GM10248 (cell line): ENCODE results near the gene AMFR.

Source experiments
- CTCF ChIA-PET: fragments of 300-600 bp; sonication (Branson Sonifier 250); formaldehyde crosslinking; extraction: SDS; loops from one replicate; lab custom pipeline; 2021; ENCODE audit warnings: antibody characterized with exemption; lab: Yijun Ruan, JAX
- POLR2A ChIA-PET: fragments of 350-650 bp; sonication (Branson Sonifier 250); formaldehyde crosslinking; extraction: SDS; loops from one replicate; lab custom pipeline; 2020; ENCODE audit warnings: antibody characterized with exemption; lab: Yijun Ruan, JAX
- DNase-seq: peaks from one replicate; pipeline ENCODE4 v3.0.0; 2012; ENCODE audit errors: extremely low spot score
- TF ChIP-seq, protein P1 (sequence below): IDR thresholded peaks from 2 replicates; pipeline ENCODE4 v1.5.1; 2012; ENCODE audit warnings: mild to moderate bottlenecking, low read depth; ENCODE audit errors: extremely low read depth, missing control alignments, control extremely low read depth

Gene AMFR

DNA sequence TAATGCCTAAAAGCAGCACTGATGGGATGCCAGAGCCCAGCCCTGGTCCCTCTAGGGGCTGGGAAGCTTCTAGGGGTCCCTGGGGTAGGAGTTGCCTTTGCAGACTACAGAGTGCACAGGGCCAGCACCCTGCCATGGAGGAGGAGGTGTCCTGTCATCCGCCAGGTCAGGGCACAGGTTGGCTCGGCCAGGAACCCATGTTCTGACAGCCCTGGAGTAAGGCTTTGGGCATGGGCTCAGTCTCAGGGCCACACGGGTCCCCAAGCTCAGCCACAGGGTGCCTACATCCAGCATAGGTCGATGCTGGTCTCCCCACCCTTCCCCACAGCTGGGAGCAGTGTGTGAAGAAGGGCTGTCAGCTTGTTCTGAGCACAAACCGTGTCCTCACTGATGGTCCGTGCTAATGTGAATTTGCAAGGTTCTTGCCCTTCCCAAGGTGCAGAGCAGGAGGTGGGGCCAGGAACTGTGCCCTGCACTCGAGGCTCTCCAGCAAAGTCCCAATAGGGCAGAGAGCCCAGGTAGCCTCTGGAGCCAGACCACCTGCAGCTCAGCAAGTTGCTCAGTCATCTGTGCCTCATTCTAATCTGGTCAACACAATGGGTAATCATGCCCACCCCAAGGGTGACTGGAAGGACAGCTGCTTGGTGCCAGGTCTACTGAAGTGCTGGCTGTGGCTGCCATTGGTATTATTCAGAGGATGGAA, 72.8 kb downstream of the AMFR start:
- no peak for DNase-seq
- CTCF ChIA-PET, result no interaction called here
- TF ChIP-seq, protein P1, sequence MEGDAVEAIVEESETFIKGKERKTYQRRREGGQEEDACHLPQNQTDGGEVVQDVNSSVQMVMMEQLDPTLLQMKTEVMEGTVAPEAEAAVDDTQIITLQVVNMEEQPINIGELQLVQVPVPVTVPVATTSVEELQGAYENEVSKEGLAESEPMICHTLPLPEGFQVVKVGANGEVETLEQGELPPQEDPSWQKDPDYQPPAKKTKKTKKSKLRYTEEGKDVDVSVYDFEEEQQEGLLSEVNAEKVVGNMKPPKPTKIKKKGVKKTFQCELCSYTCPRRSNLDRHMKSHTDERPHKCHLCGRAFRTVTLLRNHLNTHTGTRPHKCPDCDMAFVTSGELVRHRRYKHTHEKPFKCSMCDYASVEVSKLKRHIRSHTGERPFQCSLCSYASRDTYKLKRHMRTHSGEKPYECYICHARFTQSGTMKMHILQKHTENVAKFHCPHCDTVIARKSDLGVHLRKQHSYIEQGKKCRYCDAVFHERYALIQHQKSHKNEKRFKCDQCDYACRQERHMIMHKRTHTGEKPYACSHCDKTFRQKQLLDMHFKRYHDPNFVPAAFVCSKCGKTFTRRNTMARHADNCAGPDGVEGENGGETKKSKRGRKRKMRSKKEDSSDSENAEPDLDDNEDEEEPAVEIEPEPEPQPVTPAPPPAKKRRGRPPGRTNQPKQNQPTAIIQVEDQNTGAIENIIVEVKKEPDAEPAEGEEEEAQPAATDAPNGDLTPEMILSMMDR, result no peak
- POLR2A ChIA-PET, result interaction anchor here (0.6 kb wide), 1 partner anchor 96 kb away, joined by 3 read pairs; no protein-coding TSS in a partner anchor

DNA sequence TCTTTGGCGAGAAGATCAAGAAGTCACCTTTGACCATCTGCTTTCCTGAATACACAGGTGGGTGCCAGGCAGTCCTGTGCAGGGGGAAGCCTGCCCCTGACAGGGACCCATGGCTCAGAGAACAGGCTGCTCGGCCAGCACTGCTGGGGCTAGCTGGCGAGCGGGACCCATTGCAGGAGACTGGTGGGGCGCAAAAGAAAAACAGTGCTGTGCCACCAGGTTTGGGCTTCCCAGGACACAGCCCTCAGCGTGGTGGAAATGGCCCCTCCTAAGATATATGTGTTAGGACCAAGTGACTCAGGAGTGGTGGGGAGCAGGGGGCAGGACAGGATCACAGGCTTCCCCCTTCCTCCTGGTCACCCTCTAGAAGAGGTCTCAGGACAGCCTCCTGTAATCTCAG, 73.9 kb downstream of the AMFR start:
- ChIA-PET POLR2A (no interaction called here), CTCF (no interaction called here)

DNA sequence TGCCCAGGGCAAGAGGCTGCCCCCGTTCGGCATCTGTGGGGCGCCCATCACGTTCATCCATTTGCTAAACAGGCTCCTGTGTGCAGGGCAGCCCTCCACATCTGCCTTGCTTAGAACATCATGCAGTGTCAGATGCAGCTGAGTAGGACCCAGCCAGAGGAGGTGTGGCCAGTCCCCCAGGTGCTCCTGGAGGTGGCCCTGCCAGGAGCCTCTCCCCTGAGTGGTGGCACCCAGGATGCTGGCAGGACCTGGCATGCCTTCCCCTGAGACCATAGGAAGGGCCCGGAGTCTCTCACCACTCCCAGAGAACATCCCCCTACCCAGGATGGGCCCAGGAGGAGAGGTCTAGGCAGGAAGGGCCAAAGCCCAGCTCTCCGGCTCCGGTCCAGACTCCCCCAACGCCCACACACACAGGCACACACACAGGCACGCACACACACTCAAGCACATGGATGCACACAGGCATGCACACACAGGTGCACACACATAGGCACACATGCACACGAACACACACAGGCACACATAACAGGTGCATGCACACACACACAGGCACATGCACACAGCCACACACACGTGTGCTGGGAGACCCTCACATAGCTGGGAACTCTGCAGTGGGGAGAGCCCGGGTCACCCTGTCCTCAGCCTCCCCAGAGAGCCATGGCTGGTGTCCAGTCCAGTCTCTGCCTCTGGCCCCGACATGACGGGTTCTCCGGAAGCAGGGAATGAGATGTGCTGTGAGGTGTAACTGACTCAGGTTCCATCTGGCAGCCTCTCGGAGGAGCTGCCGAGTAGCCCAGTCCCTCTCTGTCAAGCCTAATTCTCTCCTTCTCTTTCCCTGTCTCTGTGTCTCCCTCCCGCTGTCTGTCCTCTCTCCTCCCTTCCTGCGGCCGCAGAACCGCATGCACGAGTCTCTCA, 74.6 kb downstream of the AMFR start:
- TF ChIP-seq, protein P1, result no peak
- no peak for DNase-seq
- ChIA-PET POLR2A (no interaction called here), CTCF (no interaction called here)

More for the DNA sequence above, 73.9 kb downstream of the AMFR start:
- TF ChIP-seq, protein P1, result no peak
- no peak for DNase-seq

DNA sequence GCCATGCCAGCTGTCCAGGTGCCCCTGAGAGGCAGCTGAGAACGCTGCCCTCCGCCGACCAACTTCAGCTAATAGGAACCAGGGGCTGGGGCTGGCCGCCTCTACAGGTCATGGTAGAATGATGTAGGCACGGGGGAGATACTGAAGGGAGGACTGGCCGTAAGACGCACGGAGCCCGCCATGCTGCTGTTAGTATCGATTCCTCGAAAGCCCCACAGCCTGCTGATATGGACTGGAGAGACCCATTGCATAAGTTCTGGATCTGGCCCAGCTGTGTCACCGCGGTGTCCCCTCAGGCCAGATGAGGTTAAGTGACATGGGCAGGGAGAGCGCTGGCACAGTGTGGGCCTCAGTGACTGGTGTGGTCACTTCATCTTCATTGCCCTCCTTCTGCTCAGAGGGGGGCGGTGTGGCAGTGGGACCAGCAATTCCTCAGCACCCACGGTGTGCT, 75.6 kb downstream of the AMFR start:
- TF ChIP-seq, protein P1, result no peak
- DNase-seq, result no peak
- ChIA-PET CTCF (interaction anchor here (1.1 to 1.6 kb wide), 3 partner anchors 16 to 42 kb away, joined by 3 to 6 read pairs (median 3); no protein-coding TSS in a partner anchor), POLR2A (no interaction called here)

DNA sequence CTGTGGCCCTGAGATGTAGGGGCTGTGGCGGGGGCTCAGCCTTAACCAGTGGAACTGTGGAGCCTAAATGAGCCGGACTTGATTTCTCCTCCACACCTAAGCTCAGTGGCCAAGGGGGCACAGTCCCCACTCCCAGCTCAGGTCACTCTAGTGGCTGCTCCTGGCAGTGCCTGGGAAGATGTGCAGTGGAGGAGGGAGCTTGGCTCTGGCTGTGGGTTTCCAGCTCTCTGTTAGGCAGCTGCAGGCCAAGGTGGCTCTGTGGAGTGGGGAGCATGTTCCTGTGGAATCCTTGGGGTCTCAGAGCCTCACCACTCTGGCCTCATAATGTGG, 76.3 kb downstream of the AMFR start:
- POLR2A ChIA-PET, result no interaction called here
- CTCF ChIA-PET, result interaction anchor here (0.7 to 1.6 kb wide), 4 partner anchors 15 to 280 kb away, joined by 3 to 6 read pairs (median 3); no protein-coding TSS in a partner anchor
- TF ChIP-seq, protein P1, result no peak
- DNase-seq, result no peak
